Epithelial cell of esophagus (primary cell): ENCODE data around the gene FNIP1.
"Not testable (repeated sequence)": the region's sequence is repeated elsewhere in the genome, so short reads cannot be mapped to it uniquely, and the experiment has no call there.

Experiments
- DNase-seq: peaks from one replicate; pipeline ENCODE4 v3.0.0; 2010; ENCODE audit warnings: low read depth
- H3K4me3 ChIP-seq: 2 replicates; pipeline ENCODE4 v1.5.1; 2011; ENCODE audit warnings: mild to moderate bottlenecking, low read length, control low read depth
- CTCF ChIP-seq: IDR thresholded peaks from 2 replicates; pipeline ENCODE4 v1.5.1; 2011; ENCODE audit warnings: low read depth, mild to moderate bottlenecking, low read length, control low read depth, inconsistent platforms; ENCODE audit not compliant: insufficient read depth; ENCODE audit errors: missing control alignments

Gene FNIP1

DNA sequence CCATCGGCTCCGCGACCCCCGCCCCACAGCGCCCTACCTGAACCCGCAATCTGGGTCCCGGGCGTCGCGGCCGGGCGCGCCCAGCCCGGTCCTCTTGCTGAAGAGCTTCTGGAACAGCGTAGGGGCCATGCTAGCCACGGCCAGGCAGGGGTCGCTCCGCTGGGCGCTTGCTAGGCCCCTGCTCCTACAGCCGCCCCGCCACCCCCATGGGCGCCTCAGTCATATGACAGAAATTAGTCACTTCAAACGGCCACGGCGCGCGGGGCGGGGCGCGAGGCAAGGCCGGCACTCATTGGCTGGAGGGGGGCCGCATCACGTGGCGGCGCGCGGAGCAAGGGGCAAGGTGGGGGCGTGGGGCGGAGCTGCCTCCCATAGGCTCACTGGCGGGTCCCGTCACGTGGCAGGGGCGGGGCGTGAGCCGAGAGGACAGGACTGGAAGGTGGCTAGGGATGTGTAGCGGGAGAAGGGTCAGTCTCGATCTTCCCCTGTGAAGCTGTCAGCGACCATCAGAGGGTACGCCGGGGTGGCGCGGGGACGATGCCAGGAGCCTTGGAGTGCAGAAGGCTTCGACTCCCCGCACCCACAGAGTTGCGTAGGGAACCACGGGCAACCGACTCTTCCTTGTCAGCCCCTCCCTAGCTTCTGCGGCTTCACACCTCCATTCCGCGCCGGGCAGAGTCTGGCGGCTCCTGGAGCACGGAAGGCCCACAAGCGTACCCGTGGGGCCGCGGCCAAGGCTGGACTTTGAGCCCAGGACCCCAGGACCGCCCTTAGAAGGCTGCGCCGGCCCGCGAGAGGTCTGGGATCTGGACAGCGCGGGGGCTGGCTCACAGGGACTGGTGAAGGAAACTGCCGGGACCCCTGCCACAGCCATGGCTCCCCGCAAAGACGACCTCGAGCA lies at the start of gene FNIP1:
Gene FNIP1, minus strand, starts transcription at position 225 of the 901 bp plus-strand sequence. Its CDS starts 96 bp downstream, at position 129.
- DNase-seq = peak; percentile 99
- TF ChIP-seq CTCF = no peak

DNA sequence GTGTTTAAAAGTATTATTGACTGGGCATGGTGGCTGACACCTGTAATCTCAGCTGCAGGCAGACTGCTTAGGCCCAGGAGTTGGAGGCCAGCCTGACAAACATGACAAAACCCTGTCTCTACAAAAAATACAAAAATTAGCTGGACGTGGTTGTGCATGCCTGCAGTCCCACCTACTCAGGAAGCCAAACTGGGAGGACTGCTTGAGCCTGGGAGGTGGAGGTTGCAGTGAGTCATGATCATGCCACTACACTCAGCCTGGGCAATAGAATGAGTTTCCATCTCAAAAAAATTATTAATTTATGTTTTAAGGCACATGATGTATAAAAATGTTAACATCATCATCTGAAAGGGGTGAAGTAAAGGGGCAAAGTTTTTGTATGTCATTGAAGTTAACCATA lies 49.7 kb upstream of the FNIP1 start:
- H3K4me3 ChIP-seq = no peak overlapping the region
- no peak for TF ChIP-seq CTCF
- DNase-seq = peak; percentile 48

More for the DNA sequence above, at the start of gene FNIP1:
- peak within 1 kb of the TSS; percentile 75 for H3K4me3 ChIP-seq

DNA sequence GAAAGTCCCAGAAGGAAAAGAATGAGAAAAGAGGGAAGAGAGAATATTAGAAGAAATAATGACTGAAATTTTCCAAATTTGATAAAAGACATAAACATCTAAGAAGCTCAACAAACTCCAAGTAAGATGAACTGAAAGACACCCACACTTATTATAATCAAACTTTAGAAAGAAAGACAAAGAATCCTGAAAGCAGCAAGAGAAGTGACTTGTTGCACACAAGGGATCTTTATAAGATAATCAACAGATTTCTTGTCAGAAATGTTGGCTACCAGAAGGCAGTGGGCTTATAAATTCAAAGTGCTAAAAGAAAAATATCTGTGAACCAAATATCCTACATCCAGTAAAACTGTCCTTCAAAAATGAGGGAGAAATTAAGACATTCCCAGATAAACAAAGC lies 49.0 kb upstream of the FNIP1 start:
- TF ChIP-seq CTCF = no peak
- no peak overlapping the region for H3K4me3 ChIP-seq
- DNase-seq = no peak

DNA sequence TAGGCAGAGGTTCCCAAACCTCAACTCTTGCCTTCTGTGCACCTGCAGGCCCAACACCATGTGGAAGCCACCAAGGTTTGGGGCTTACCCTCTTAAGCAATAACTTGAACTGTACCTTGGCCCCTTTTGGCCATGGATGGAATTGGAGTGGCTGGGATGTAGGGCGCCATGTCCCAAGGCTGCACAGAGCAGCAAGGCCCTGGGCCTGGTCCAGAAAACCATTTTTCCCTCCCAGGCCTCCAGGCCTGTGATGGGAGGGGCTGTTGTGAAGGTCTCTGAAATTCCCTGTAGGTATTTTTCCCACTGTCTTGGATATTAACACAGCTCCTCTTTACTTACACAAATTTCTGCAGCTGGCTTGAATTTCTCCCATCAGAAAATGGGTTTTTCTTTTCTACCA lies 46.2 kb upstream of the FNIP1 start:
- H3K4me3 ChIP-seq, DNase-seq: not testable (repeated sequence)

DNA sequence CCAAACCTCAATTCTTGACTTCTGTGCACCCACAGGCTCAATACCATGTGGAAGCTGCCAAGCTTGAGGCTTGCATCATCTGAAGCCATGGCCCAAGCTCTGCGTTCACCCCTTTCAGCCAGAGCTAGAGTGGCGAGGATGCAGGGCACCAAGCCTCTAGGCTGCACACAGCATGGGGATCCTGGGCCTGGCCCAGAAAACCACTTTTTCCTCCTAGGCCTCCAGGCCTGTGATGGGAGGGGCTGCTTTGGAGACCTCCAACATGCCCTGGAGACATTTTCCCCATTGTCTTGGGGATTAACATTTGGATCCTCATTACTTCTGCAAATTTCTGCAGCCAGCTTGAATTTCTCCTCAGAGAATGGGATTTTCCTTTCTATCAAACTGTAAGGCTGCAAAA lies 35.9 kb upstream of the FNIP1 start:
- DNase-seq, H3K4me3 ChIP-seq: not testable (repeated sequence)

GRCh38 chr5:131825404-131826013 lies 28.7 kb upstream of the FNIP1 start:
- no peak for DNase-seq
- H3K4me3 ChIP-seq = no peak overlapping the region
- TF ChIP-seq CTCF = no peak

GRCh38 chr5:131824631-131825030 lies 27.8 kb upstream of the FNIP1 start:
- no peak overlapping the region for H3K4me3 ChIP-seq
- DNase-seq = no peak
- no peak for TF ChIP-seq CTCF

DNA sequence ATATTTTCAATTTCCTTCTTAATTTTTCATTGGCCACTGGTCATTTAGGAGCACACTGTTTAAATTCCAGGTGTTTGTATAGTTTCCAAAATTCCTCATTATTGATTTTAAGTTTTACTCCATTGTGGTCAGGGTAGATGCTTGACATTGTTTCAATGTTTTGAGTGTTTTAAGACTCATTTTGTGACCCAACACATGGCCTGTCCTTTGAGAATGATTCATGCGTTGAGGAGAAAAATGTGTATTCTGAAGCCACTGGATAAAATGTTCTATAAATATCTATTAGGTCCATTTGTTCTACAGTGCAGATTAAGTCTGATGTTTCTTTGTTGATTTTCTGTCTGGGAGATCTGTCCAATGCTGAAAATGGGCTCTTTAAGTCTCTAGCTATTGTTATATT lies 24.4 kb upstream of the FNIP1 start:
- no peak for DNase-seq
- no peak overlapping the region for H3K4me3 ChIP-seq
- TF ChIP-seq CTCF = no peak
